Mammary epithelial cell (primary cell): Measurements from ENCODE around the gene AGL.

Experiments used
- CTCF ChIP-seq, 2 donors: IDR thresholded peaks in 1 of 2; conservative IDR thresholded peaks in 1 of 2; 2 replicates each; pipeline ENCODE4 v1.5.1; 2011 to 2012; ENCODE audit warnings: inconsistent platforms in 2 of 2, low read length in 2 of 2, mild to moderate bottlenecking in 2 of 2, control low read depth in 1 of 2, low read depth in 1 of 2; ENCODE audit not compliant: insufficient read depth in 1 of 2; ENCODE audit errors: extremely low read depth in 1 of 2
- EZH2 ChIP-seq: IDR thresholded peaks from 2 replicates; pipeline ENCODE4 v1.6.1; 2012; ENCODE audit warnings: low read length, inconsistent platforms, borderline replicate concordance

- TF ChIP-seq EZH2 (no peak), CTCF (conservative IDR thresholded peaks at IDR 0.05 in 1 of 2, IDR thresholded peaks at IDR 0.05 in 1 of 2; ENCODE audit: extremely low read depth in 1 of 2, insufficient read depth in 1 of 2, low read depth in 1 of 2, low read length in 2 of 2) (no peak)
Measured at GRCh38 chr1:99950486-99950885, 100.3 kb downstream of the AGL start.
